ENCODE results near the gene SLC18A2.

GRCh38 chr10:117327262-117327661 lies 86.3 kb downstream of the SLC18A2 start:
- TF ChIP-seq CTCF (IDR thresholded peaks at IDR 0.05) (no peak), POLR2AphosphoS5 (IDR thresholded peaks at IDR 0.05) (no peak)

Data from esophagus muscularis mucosa (tissue), 3 donors.